ENCODE measurements around the gene HAPSTR1.
A peak's percentile ranks its signal among the peaks of the same experiment; 100 is the strongest.
"Not testable (repeated sequence)": the region's sequence is repeated elsewhere in the genome, so short reads cannot be mapped to it uniquely, and the experiment has no call there.

The HAPSTR1 gene

DNA sequence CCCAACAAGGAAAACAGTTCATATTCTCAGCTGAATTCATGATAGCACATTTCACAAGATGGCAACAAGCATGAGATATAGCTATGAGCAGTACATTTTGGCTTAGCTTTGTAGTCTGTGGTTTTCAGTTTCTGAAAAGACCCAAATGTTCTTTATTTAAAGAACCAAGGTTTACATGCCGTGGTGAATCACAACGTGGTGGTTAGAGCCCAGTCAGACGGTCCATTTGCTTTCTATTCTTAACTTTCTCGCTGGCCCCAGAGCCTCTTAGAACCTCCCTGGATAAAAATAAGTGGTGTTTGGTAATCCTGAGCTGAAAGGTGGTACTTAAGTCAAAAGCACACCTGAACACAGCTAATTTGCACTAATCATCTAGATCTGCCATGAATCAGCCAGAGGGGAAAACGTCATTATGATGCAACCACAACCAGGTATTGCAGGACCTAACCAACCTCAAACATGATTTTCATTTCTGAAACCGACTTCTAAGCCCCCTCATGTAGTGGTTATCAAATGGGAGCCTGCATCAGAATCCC, 18.6 kb upstream of the HAPSTR1 start:
- peak; percentile 59 for DNase-seq

DNA sequence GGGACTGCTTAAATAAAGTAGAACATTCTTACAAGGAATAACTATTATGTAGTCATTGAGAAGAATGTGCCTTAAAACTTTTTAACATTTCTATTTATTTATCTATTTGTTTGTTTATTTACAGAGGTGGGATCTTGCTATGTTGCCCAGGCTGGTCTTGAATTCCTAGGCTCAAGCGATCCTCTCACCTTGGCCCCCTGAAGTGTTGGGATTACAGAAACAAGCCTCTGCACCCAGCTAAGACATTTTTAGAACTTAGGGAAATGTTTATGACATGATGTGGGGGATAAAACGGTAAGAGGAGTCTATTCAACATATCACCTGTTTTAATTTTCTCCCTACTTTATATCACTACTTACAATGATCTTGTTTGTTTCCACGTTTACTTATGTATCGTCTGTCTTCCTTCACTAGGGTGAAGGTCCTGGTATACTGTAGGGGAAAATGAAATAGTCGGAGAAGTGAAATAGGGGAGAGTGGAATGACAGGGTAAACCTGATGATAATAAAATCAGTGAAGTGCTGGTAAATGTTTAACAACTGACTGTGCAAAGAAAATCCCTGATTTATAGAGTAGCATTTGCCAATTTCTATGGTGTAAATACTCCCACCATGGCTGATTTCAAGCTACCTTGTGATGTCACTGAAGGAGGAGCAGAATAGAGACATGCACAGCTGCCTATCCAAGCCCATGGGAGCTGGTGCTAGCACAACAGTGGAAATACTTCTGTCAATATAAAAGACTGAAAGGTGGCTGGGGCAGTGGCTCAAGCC, 16.0 kb upstream of the HAPSTR1 start:
- no peak for DNase-seq

DNA sequence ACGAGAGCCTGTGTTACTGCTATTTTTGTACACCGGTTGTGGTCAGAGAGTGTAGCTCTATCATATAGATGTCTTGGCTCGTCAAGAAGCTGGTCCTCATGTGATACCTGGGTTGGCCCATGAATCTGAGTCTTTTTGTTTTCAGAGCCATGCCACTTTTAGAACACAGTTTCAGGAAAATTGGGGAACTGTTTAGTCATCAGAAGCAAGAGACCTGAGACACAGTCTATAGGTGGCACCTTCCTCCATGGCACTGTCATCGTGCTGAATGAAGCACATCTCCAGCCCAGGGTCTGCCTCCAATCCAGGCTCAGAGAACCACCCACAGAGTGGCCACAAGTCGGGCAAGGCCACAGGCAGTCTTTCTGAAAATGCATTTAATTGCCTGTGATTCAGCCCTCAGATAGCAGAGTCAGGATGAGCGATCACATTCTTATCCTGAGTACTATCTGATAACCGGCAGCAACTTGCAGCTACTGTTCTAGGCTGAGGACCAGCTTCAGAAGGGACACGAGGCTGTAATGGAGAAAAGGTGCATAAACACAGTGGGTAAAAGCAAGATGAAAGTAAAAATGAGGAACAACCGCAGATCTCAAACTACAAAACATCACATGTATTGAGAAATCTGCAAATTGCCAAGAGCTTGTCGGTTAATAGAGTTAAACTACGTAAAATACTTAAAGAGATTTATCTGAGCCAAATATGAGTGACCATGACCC, 14.2 kb upstream of the HAPSTR1 start:
- DNase-seq = peak; percentile 47

DNA sequence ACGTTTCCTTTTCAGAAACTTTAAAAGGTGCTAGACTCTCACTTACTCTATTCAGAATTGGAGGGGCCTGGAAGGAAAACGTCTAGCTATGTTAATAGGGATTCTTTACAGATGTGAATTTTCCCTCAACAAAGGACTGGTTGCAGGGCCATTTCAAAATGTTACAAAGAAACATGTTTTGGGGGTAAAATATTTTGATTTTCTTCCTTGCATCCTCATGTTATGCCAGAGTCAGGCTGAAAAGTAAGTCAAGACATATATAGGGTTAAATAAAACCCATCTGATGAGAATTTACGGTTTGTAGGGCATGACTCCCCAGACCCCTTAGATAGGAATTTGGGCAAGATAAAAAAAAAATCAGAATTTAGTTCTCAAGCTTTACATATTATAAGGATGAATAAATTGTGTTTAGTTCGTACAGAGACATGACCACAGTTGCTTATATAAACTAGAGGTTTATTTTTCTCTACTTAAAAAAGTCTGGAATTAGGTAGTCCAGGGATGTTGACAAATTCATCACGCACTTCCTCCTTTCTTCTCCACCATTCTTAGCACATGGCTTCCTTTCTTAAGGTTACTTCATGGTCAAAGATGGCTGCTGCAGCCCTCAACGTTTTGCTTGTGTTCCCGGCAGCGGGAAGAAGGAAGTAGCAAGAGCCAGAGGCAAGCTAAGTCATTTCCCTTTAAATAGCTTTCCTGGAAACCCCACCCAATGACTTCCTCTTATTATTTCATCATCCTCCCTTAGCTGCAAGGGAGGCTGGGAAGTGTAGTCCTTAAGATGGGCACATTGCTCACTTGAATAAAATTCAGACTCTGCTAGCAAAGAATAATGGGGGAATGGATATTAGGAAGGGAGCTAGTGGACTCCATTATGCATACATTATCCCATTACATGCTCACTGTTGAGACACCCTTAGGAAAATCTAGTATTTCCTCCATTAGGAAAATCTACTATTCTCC, 12.7 kb upstream of the HAPSTR1 start:
- DNase-seq = peak; percentile 66

DNA sequence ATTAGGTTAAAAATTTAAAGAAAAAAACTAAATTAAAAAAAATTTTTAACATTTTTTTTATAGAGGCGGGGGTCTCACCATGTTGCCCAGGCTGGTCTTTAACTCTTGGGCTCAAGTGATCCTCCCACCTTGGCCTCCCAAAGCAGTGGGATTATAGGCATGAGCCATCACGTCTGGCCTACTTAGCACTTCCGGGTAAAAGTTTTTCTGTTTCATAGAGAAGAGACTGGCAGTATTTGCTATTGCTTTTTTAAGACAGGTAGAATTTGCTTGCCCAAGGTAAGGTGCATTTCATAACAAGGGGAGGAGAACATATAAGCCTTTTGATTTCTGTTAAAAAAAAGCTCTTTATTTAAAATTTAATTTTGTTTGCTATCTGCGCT, 12.0 kb upstream of the HAPSTR1 start:
- DNase-seq = no peak

DNA sequence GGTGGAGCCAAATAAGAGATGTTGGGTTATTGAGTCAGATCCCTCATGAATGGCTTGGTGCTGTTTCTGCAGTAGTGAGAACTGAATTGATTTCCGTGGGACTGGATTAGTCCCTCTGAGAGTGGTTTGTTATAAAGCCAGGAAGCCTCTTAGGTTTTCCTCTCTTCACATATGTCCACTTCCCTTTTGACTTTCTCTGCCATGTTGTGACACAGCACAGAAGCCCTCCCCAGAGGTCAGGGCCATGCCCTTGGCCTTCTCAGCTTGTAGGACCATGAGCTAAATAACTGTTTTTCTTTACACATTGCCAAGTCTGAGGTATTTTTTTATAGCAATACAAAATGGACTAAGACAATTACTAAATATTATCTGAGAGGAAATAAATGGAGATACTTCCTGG, 10.3 kb upstream of the HAPSTR1 start:
- no peak for DNase-seq

DNA sequence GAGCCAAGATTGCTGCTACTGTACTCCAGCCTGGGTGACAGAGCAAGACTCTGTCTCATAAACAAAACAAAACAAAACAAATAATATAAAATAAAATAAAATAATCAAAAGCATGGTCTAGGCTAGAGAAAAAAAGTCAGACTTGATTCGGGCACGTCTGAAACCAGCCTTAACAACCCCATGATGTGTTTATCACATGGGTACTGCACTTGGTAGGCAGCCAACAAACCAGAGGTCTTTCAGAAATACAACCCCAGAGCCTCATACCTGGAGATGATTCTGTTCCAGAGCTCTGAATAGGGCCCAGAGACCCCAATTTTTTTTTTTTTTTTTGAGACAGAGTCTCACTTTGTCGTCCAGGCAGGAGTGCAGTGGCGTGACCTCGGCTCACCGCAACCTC, 9.6 kb upstream of the HAPSTR1 start:
- no peak for DNase-seq

DNA sequence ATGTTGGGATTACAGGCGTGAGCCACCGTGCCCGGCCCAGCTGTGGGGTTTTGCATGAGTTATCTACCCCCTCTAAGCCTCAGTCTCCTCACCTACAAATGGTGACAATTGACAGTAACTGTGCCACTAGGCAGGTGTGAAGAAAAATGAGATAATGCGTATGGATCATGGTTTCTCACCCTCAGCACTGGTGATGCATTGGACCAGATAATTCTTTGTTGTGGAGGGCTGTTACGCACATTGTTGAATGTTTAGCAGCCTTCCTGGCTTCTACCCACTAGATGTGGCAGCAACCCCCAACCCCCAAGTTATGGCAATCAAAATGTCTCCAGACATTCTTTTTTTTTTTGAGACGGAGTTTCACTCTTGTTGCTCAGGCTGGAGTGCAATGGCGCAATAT, 9.0 kb upstream of the HAPSTR1 start:
- no peak for DNase-seq

DNA sequence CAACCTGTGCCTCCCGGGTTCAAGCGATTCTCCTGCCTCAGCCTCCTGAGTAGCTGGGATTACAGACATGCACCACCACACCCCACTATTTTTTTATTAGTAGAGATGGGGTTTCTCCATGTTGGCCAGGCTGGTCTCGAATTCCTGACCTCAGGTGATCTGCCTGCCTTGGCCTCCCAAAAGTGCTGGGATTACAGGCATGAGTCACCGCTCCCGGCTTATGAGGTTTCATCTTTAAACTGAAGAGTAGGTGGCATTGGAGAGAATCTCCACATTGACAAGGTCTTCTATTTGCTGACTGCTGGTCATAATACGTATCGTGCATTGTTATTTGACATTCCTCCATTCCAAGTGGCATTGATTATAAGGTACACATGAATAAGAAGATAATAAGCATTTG, 3.7 kb upstream of the HAPSTR1 start:
- not testable (repeated sequence) for DNase-seq

DNA sequence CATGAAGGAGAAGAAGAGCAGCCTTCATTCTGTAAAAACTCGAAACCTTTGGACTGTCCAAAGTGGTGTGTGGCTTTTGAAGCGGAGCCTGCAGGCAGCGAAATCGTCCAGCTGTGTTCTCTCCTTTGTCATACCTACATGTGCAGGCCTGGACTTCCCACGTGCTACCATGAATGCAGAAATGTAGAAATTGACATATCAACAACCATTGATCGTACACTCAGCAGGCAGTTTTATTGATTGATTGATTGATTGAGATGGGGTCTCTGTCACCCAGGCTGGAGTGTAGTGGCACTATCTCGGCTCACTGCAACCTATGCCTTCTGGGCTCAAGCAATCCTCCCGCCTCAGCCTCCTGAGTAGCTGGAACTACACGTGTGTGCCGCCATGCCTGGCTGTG, 2.6 kb upstream of the HAPSTR1 start:
- no peak for DNase-seq

DNA sequence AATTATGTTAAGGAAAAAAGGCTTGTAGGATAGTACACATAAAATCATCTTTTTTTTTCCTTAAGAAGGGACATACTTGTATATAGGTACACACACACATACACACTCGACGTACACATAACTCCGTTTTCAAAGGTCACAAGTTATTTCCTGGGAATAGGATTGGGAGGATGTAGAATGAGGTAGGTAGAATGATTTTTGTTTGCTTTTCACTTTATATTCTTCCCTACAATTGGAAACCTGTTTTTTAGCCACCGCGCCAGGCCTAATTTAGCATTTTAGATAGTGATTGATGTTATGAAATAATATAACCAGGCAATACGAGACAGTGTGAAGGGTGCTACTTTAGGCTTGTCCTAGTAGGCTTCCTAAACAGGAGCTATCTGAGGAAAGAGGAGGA, 1.8 kb upstream of the HAPSTR1 start:
- DNase-seq = no peak

DNA sequence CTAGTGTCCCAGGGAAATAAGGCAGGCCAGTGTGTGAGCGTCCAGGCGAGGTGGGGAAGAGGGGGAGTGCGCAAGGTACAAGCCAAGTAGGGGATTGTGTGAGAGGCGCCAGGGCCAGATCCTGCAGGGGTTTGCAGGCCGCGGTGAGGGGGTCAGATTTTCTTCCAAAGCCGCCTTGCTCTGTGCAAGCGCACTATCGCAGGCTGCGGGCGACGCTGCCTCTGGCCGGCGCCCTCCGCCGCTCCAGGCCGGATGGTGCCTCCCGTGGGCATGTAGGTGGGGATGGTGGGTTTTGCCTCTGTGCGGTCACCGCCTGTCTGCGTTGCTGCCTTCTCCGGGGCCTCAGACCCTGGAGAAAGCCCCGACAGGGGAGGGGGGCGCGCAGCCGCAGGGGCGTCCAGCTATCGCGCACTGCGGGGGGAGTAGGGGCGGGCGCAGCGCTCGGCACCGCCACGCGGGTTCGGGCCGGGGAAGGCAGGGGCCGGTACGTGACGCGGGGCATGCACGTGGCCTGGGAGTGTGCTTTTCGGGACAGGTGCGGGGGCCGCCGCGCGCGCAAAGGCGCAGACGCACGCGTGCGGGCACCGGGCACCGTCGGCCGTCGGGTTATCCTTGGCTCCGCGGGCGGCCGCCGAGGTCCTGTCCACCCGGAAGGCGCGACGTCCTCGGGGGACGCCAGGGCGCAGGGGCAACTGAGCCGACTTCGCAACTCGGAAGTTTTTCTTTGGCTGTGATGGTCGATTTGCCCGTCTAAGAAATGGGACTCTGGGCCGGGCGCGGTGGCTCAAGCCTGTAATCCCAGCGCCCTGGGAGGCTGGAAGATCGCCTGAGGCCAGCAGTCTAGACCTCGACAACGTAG, 1.1 kb upstream of the HAPSTR1 start:
- peak; percentile 70 for DNase-seq

DNA sequence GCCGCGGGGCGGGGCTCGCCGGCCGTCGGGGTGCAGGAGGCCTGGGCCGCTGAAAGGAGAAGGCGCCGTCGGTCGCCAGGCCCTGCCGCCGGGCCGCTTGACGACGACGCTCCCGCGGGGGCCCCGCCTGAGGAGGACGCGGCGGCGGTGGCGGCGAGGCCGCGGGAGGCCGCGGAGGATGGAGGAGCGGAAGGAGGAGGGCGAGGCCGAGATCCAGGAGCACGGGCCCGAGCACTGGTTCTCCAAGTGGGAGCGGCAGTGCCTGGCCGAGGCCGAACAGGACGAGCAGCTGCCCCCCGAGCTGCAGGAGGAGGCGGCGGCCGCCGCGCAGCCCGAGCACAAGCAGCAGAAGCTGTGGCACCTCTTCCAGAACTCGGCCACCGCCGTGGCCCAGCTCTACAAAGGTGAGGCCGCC, 430 bp downstream of the HAPSTR1 start:
- DNase-seq = peak; percentile 58

DNA sequence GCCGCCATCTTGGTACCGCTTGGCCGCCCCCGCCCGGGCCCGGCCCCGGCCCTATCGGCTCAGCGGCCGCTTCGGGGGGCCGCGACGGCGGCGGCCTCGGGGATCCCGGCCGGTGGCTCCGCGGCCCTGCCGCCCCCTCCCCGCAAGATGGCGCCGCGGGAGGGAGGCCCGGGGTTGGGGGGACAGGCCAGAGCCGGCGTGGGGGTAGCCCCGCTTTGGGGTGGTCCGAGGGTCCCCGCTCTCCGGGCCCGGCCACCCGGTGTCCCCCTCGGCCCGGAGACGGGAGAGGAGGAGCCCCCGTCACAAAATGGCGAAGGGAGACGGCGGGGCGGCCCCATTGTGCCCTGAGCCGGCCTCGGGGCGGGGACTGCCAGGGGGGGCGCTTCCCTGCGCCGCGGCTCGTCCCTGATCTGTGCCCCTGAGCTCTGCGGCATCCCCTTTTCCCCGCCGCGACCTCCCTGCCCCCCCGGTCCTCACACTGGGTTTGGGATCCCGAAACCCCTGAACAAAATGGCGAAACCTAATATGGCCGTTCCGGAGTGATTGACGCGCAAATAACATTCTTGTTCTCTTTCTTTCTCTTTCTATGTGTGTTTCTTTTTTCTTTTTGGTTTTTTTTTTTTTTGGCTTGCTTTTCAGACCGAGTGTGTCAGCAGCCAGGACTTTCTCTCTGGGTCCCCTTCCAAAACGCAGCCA, 986 bp downstream of the HAPSTR1 start:
- peak; percentile 68 for DNase-seq

DNA sequence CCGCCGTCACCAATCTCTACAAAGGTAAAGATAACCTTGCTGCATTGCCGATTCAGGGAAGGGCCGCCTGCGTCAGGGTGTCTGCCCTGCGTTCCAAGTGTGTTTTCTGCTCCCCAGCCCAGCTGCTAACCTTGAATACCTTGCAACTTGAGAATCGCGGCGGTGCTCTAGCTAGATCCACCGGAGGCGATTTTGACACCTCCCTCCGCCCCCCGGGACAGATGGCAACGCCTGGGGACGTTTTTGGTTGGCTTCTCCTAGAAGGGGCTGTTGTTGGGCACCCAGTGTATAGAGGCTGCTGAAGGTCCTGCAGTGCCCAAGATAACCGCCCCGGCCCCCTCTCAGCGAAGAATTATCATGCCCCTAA, 1.5 kb downstream of the HAPSTR1 start:
- DNase-seq = peak; percentile 52

DNA sequence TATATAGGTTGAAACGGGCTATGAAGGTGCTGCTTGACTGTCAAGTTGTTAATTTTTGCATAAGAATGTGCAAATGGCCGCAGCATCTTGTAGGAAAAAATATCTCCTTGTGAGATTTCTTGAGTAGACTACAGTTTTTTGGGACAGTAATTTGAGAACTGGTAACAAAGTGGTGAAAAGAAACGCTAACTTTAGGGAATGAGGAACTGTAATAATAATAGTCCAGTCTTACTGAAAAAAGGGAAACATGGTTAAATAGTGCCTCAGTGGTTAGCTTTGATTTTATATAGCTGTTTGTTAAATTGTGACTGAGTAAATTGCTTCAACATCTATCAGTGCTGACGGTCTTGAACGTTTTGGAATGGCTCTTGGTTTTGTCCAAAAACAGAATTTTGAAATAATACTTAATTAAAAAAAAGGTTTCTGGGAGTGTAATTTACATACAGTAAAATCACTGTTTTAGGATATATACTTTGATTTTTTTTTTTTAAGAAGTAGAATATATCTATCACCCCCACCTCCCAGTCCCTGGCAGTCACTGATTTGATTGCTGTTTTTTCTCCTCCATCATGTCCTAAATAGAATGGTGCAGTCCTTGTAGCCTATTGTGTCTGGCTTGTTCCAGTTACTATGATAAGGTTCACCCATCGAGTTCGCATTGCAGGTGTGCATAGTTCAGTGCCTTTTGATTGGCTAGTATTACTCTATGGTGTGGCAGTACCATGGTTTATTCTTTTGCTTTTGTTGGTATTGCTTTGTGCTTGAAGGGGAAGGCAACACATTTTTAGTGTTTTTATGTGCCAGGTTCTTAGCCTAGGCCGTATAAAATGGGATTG, 2.8 kb downstream of the HAPSTR1 start:
- no peak for DNase-seq

DNA sequence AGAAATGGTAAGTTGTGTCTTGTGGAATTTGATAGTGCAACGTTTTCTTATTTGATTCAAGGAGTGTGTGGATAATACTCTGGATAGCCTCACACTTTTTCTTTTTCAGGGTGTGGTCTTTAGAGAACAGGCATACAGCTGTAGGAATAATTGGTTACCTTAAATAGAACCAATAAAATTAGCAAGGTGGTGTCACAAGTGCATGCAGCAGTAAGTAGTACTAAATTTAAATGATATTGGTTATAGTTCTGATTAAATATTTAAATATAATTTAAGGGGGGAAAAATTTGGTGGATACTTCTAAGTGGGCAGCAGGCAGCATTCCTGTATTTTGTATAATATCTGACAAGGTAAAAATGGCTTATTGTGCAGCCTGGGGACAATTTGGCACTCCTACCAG, 3.7 kb downstream of the HAPSTR1 start:
- DNase-seq = no peak

DNA sequence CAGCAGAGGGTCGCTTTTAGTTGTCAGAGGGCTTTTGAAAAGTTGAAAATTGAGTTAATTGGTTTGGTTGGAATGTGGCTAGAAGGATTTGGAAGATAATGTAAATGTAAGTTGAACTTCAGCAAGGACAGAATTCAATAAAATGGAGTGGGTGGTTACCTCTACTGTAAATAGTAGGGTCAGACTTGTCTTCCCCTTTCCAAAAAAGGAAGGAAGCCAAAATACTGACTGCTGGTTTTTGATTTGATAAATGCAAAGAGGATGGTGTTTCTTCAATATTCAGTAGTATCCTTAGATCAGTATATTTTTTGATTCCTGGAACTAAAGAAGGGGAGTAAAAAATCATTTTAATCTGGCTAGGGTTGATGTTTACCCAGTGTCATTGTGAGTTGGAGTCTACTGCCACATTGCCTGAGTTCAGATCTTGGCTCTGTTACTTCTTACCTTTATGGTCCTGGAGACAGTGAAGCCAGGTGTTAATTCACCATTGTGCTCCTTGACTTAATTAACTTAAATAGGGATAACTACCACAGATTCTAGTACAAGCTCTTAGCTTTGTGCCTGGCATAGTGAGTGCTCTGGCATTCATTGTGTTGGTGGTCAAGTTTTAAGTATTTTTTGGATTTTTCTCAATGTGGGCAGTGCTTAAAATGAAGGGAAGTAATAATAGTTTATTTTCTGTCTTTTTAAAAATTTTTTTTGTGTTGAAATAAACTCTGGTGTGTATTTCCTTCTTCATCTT, 4.4 kb downstream of the HAPSTR1 start:
- no peak for DNase-seq

DNA sequence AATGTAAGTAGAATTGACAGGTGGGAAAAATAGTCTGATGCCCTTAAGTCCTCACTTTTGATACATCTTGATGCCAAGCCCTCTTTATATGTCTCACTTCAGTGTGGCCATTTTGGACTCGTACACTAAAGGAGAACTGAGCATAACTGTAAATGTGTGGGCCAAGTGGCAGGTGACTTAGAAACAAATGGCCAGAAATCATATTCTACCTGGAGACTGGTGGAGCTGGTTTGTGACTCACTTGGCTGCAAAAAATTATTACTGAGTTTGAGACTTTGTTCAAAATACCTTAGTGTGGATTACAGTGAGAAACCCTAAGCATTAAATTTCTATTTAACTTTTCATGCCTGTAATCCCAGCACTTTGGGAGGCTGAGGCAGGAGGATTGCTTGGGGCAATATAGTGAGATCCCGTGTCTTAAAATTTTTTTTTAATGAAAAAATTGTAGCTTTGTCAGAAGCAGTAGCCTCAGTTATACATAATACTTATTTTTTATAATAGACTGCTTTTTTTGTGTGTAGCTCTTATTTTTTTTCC, 5.0 kb downstream of the HAPSTR1 start:
- no peak for DNase-seq
